H1 (cell line): Measurements from ENCODE around the gene RFX2. TPM values are rescaled to one million over a fixed set of nuclear protein-coding genes. Genes with fewer than 3 reads are reported as not detected.

Experiments
- CTBP2 ChIP-seq: IDR thresholded peaks from 2 replicates; pipeline ENCODE4 v1.7.0; 2011; ENCODE audit warnings: borderline replicate concordance, mild to moderate bottlenecking, moderate library complexity, mixed read lengths, low read length; ENCODE audit not compliant: insufficient read depth, insufficient read length
- EGR1 ChIP-seq: IDR thresholded peaks from 2 replicates; pipeline ENCODE4 v1.6.1; 2011; ENCODE audit warnings: low read depth, low read length, borderline replicate concordance
- NANOG ChIP-seq: IDR thresholded peaks from 2 replicates; pipeline ENCODE4 v1.6.1; 2011; ENCODE audit warnings: low read length, low read depth, mild to moderate bottlenecking, inconsistent platforms; ENCODE audit not compliant: insufficient read depth, poor library complexity, severe bottlenecking
- SIX5 ChIP-seq: IDR thresholded peaks from 2 replicates; pipeline ENCODE4 v1.6.1; 2011; ENCODE audit warnings: mild to moderate bottlenecking, low read depth, low read length
- TEAD4 ChIP-seq: IDR thresholded peaks from 2 replicates; pipeline ENCODE4 v1.6.1; 2012; ENCODE audit warnings: low read depth, low read length, inconsistent platforms, mixed read lengths
- polyA plus RNA-seq, 7 experiments: library from polyadenylated mRNA; depleted of rRNA in 3 of 7; stranded (reverse) in 5 of 7; unstranded in 2 of 7; fragments of >200 nt in 5 of 7; fragments of 200-250 nt in 2 of 7; gene quantifications; 1 replicate in 5 of 7; 2 replicates in 1 of 7; 4 replicates in 1 of 7; pipeline versions ENCODE4 v1.2.1 to v1.2.3, GENCODE V29; 2011 to 2013; ENCODE audit warnings: missing spikeins in 2 of 7, mixed read lengths in 2 of 7
- total RNA-seq: library from RNA; stranded (reverse); fragmentation: NEBNext Ultra II Directional; extraction: Animal tissue kit (Norgen Biotek cat#: 25700); gene quantifications from 2 replicates; pipeline ENCODE4 v1.2.1, GENCODE V29; 2021

RFX2 gene
- total and polyA plus RNA-seq, 2 of the 8 experiments (the other 6 are each of a cell fraction or from before 2014, with no cell fraction given) = 4.8 to 5.3 TPM

- TF ChIP-seq CTBP2 (no peak), SIX5 (no peak), NANOG (no peak), EGR1 (no peak), TEAD4 (no peak)
- TF ChIP-seq, all 59 proteins: peak for 0
These were observed 104.8 kb downstream of the RFX2 start (continued) for GRCh38 chr19:6005321-6006069.
